HepG2 (cell line): ENCODE results near the gene COL27A1. TPM values are rescaled to one million over a fixed set of nuclear protein-coding genes. Genes with fewer than 3 reads are reported as not detected.

Experiments
- CHD4 ChIP-seq: fragments of 200-600 bp; sonication (generic); IDR thresholded peaks from 2 replicates; pipeline ENCODE4 v1.7.0; 2017; ENCODE audit warnings: mild to moderate bottlenecking, low read length, borderline replicate concordance
- DNMT1 ChIP-seq: sonication (generic); formaldehyde crosslinking; IDR thresholded peaks from 2 replicates; pipeline ENCODE4 v1.5.1; 2020; ENCODE audit warnings: mild to moderate bottlenecking, missing genetic modification reagents
- ELF4 ChIP-seq: sonication (generic); formaldehyde crosslinking; IDR thresholded peaks from 2 replicates; pipeline ENCODE4 v1.5.0; 2020; ENCODE audit warnings: missing genetic modification reagents, mild to moderate bottlenecking, moderate library complexity, borderline replicate concordance
- GLMP ChIP-seq: sonication (generic); formaldehyde crosslinking; IDR thresholded peaks from 2 replicates; pipeline ENCODE4 v1.9.0; 2021; ENCODE audit warnings: missing genetic modification reagents, mild to moderate bottlenecking, borderline replicate concordance
- HDAC1 ChIP-seq: sonication (generic); formaldehyde crosslinking; IDR thresholded peaks from 2 replicates; pipeline ENCODE4 v1.5.1; 2020; ENCODE audit warnings: mild to moderate bottlenecking, missing genetic modification reagents
- LBX2 ChIP-seq: sonication (generic); formaldehyde crosslinking; IDR thresholded peaks from 2 replicates; pipeline ENCODE4 v1.5.0; 2020; ENCODE audit warnings: missing genetic modification reagents, mild to moderate bottlenecking, borderline replicate concordance
- MYNN ChIP-seq: sonication (generic); formaldehyde crosslinking; IDR thresholded peaks from 2 replicates; pipeline ENCODE4 v1.4.0; 2020; ENCODE audit warnings: mild to moderate bottlenecking, low read depth, missing genetic modification reagents
- NFKB2 ChIP-seq: sonication (generic); formaldehyde crosslinking; IDR thresholded peaks from 2 replicates; pipeline ENCODE4 v1.4.0; 2020; ENCODE audit warnings: missing genetic modification reagents, borderline replicate concordance
- NR2C2 ChIP-seq: sonication (generic); formaldehyde crosslinking; IDR thresholded peaks from 2 replicates; pipeline ENCODE4 v1.4.0; 2020; ENCODE audit warnings: missing genetic modification reagents, mild to moderate bottlenecking, moderate library complexity, borderline replicate concordance
- PTBP1 ChIP-seq: fragments of 200-400 bp; formaldehyde crosslinking; IDR thresholded peaks from 2 replicates; pipeline ENCODE4 v1.6.1; 2018; ENCODE audit warnings: low read length, low read depth; ENCODE audit not compliant: poor library complexity, severe bottlenecking
- RBAK ChIP-seq: sonication (generic); formaldehyde crosslinking; IDR thresholded peaks from 2 replicates; pipeline ENCODE4 v1.5.1; 2020; ENCODE audit warnings: mild to moderate bottlenecking, missing genetic modification reagents
- RBM22 ChIP-seq: fragments of 200-400 bp; formaldehyde crosslinking; optimal IDR thresholded peaks from 2 replicates; pipeline ENCODE3; 2017; ENCODE audit warnings: mild to moderate bottlenecking, low read length, moderate library complexity
- SUZ12 ChIP-seq: fragments of 150-350 bp; IDR thresholded peaks from 2 replicates; pipeline ENCODE4 v1.6.1; 2014; ENCODE audit warnings: low read depth, low read length
- XRCC5 ChIP-seq: fragments of 200-400 bp; formaldehyde crosslinking; optimal IDR thresholded peaks from 2 replicates; pipeline ENCODE3; 2017; ENCODE audit warnings: mild to moderate bottlenecking, low read length
- ZBTB25 ChIP-seq: IDR thresholded peaks from 2 replicates; pipeline ENCODE4 v1.6.1; 2018; ENCODE audit warnings: missing genetic modification reagents
- ZKSCAN8 ChIP-seq: IDR thresholded peaks from 2 replicates; pipeline ENCODE4 v1.6.1; 2016; ENCODE audit warnings: borderline replicate concordance, missing genetic modification reagents, missing compliant biosample characterization
- ZNF24 ChIP-seq: fragments of 450-650 bp; IDR thresholded peaks from 2 replicates; pipeline ENCODE4 v1.6.1; 2017; ENCODE audit warnings: antibody characterized with exemption, mild to moderate bottlenecking
- ZNF296 ChIP-seq: sonication (generic); formaldehyde crosslinking; conservative IDR thresholded peaks from 2 replicates; pipeline ENCODE4 v1.5.0; 2020; ENCODE audit warnings: mild to moderate bottlenecking, missing genetic modification reagents
- ZNF687 ChIP-seq: sonication (generic); formaldehyde crosslinking; IDR thresholded peaks from 2 replicates; pipeline ENCODE4 v1.5.1; 2020; ENCODE audit warnings: mild to moderate bottlenecking, missing genetic modification reagents, moderate library complexity
- ZSCAN22 ChIP-seq: sonication (generic); formaldehyde crosslinking; IDR thresholded peaks from 2 replicates; pipeline ENCODE4 v1.4.0; 2020; ENCODE audit warnings: mild to moderate bottlenecking, missing genetic modification reagents
- polyA plus RNA-seq, 8 experiments: library from polyadenylated mRNA; depleted of rRNA in 3 of 8; stranded (reverse) in 7 of 8; unstranded in 1 of 8; fragments of >200 nt; fragmentation: Illumina TruSeq in 4 of 8; extraction: Trizol in 4 of 8; gene quantifications; 2 replicates each; pipeline versions ENCODE4 v1.2.1 to v1.2.3, GENCODE V29; 2011 to 2016; ENCODE audit warnings: low read depth in 4 of 8, missing spikeins in 1 of 8, mixed read lengths in 1 of 8; ENCODE audit not compliant: insufficient read depth in 1 of 8
- total RNA-seq, 5 experiments: library from RNA; depleted of rRNA; stranded (reverse); fragments of >200 nt; fragmentation: Illumina TruSeq; extraction: Trizol; gene quantifications; 2 replicates each; pipeline ENCODE4 v1.2.3, GENCODE V29; 2016; ENCODE audit warnings: low read depth in 1 of 5
- TF ChIP-seq, protein P1 (sequence below): sonication (generic); formaldehyde crosslinking; conservative IDR thresholded peaks from 2 replicates; pipeline ENCODE4 v1.4.0; 2020; ENCODE audit warnings: missing genetic modification reagents

COL27A1 gene
- total and polyA plus RNA-seq, 2 of the 13 experiments (the other 11 are each of a cell fraction or from before 2014, with no cell fraction given): 71.3 to 89.1 TPM

DNA sequence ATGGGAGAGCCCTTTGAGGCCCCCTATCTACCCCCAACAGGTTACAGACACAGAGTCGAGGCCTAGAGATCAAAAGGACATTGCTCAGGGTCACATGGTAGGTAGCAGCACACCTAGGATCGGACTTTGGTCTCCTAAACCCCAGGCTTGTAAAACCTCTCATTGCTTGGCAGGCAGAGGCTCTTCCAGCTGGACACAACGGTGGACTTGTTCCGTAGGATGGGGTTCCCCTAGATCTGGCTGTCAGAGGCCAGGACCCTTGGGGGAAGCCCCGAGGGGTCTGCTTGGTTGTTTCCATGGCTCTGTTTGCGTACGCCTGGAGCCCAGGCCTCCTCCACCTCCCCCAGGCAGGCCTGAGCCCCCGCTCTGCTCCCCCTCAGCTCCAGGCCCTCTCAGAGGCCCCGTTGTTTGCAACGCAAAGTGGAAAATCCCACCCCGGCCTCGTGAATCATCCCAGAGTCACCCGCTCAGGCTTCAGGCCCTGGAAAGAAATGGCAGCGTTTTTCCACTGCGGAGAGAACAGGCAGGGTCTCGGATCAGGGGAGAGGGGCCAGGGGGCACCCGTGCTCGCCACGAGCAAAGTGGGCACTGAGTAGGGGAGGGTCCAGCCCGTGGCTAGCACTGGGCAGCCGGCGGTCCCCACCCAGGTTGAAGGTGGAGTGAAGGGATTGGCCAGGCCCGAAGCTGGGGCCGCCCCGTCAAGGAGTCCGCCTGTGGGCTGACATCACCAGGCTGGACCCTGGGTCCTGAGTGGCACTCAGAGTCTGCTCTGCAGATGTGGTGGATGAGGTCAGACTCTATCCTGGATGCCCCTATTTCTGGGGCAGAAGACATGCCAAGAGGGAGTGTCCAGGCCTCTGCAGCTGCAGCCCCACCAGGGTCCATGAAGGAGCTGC is 19.8 kb downstream of the COL27A1 start (continued):
- peak; percentile 99 for TF ChIP-seq ZNF687 (CRISPR knock-in tag)
- no peak for TF ChIP-seq SUZ12
- no peak for TF ChIP-seq GLMP (CRISPR knock-in tag)
- TF ChIP-seq ZNF296 (CRISPR knock-in tag): no peak
- TF ChIP-seq RBAK: 0 out of 2 replicates have a peak, but pooled peaks have one; percentile 0
- peak; percentile 48; the same call in 1 of the 2 replicates for TF ChIP-seq NR2C2 (CRISPR knock-in tag)
- 0 out of 2 replicates have a peak, but pooled peaks have one; percentile 66 for TF ChIP-seq DNMT1 (CRISPR knock-in tag)
- TF ChIP-seq LBX2 (CRISPR knock-in tag): no peak
- no peak for TF ChIP-seq MYNN (CRISPR knock-in tag)
- no peak for TF ChIP-seq ZNF24
- no peak; the same call in 1 of the 2 replicates for TF ChIP-seq ZKSCAN8 (CRISPR knock-in tag)
- no peak for TF ChIP-seq ELF4 (CRISPR knock-in tag)
- TF ChIP-seq NFKB2: no peak; the same call in 1 of the 2 replicates
- TF ChIP-seq, protein P1, sequence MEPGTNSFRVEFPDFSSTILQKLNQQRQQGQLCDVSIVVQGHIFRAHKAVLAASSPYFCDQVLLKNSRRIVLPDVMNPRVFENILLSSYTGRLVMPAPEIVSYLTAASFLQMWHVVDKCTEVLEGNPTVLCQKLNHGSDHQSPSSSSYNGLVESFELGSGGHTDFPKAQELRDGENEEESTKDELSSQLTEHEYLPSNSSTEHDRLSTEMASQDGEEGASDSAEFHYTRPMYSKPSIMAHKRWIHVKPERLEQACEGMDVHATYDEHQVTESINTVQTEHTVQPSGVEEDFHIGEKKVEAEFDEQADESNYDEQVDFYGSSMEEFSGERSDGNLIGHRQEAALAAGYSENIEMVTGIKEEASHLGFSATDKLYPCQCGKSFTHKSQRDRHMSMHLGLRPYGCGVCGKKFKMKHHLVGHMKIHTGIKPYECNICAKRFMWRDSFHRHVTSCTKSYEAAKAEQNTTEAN (CRISPR knock-in tag): no peak
- peak; percentile 25; the same call in 1 of the 2 replicates for TF ChIP-seq ZBTB25 (CRISPR knock-in tag)
- peak; percentile 78 for TF ChIP-seq PTBP1
- no peak for TF ChIP-seq XRCC5
- peak; percentile 78 for TF ChIP-seq HDAC1 (CRISPR knock-in tag)
- TF ChIP-seq RBM22: peak; percentile 74
- TF ChIP-seq ZSCAN22 (CRISPR knock-in tag): no peak
- peak; percentile 11; the same call in 1 of the 2 replicates for TF ChIP-seq CHD4
